Effector CD4-positive, alpha-beta T cell (primary cell): Measurements from ENCODE around the gene NCMAP. TPM values are rescaled to one million over a fixed set of nuclear protein-coding genes. Genes with fewer than 3 reads are reported as not detected.
A peak's percentile ranks its signal among the peaks of the same experiment; 100 is the strongest.
"Not testable (repeated sequence)": the region's sequence is repeated elsewhere in the genome, so short reads cannot be mapped to it uniquely, and the experiment has no call there.

ENCODE experiments used
- DNase-seq: peaks from one replicate; pipeline ENCODE4 v3.0.0-alpha.2; 2020
- total RNA-seq: gene quantifications from one replicate; lab custom pipeline; 2026; lab: John Stamatoyannopoulos, UW

The NCMAP gene, protein sequence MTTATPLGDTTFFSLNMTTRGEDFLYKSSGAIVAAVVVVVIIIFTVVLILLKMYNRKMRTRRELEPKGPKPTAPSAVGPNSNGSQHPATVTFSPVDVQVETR
- not detected for total RNA-seq

DNA sequence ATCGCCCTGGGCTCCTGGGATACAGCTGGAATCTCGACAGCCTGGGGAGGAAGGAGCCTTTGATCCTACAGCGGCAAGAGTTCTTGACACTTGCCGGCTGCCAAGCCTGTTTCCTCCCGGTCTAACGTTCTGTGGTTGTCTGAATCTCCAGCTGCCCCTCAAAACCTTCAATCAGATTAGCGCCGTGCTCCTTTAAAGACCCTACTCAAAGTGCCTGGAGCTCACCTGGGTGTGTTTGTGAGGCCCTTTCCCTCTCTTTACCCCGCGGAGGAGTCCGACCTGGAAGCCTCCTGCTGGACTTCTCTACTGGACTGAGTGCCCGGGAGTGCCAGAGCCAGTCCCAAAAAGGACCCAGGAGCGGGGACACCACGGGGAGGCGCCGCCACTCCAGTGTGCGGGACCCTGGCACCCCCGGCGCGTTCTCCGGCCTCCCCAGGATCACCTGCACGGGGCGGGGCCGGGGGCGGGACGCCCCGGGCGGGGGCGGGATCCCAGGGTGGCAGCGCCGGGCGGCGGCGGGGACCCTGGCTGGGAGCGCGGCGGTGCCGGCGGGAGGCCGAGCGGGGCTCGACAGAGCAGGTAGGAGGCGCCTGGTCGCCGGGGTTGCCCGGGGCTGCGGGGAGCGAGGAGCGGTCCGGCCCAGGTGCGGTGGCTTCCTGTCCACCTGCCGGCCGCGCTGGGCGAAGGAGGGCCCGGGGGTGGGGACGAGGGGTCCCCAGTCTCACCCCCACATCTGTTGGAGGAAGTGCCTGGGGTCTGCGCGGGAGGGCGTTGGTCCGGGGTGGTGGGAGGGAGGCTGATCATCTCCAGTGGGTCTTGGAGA lies at the start of gene NCMAP:
NCMAP (plus strand) TSS at position 497 of the 823 bp plus-strand sequence. CDS start 39,344 bp downstream, outside the sequence.
- DNase-seq: peak; percentile 39

DNA sequence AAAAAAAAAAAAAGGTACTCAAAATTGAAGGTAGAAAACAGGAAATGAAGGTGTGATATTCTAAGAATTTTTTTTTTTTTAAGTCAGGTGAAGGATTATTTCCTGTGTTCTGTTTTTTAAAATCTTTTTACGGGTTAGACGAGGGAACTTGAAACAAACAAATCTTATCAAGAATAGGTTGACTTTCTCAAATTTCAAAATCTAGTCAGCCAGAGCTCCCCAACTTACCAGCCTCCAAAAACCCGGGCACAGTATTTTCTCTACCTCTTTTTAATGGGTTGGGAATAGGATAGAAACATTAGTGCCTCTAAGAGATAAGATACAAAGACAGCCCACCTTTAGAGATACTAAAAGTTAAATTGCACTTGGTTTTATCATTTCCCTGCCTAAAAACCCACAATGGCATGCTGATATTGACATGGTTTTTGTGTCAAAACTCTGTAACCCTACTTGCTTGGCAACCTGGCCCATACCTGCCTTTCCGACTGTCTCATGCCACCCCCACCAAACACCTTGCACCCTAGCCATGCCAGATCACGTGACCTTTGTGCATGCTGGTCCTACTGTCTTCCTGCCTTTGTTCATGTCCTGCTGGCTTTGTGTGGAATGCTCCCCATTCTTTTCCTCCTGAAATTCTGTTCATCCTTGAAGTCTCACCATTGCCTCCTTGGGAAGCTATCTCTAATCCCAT lies 49.1 kb upstream of the NCMAP start:
- DNase-seq: peak; percentile 21

DNA sequence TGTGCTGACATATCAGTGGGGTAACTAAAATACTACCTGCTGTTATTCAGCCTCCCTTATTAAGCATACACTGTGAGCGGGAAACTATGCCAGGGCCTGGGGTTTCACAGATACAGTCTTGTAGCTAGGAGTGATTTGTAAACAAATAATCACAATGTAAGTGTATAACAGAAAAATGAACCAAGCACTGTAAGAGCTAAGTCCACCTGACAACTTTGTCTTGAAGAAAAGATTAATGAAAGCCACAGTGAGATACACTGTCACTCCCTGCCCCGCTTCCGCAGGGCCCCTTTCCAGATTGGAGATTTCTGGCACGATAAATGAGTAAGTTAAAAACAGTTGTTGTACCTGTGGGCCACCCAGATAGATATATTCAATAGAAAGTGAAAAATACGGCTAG lies 48.5 kb upstream of the NCMAP start:
- peak; percentile 39 for DNase-seq

DNA sequence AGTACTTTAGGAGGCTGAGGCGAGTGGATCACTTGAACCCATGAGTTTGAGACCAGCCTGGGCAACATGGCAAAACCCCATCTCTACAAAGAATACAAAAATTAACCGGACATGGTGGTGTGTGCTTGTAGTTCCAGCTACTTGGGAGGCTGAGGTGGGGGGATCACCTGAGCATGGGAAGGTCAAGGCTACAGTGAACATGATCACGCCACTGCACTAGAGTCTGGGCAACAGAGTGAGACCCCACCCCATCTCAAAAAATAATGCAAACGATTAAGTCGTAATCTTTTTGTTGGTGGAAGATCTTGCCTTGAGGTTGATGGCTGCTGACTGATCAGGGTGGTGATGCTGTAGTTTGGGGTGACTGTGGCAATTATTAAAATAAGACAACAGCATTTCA lies 47.0 kb upstream of the NCMAP start:
- no peak for DNase-seq

DNA sequence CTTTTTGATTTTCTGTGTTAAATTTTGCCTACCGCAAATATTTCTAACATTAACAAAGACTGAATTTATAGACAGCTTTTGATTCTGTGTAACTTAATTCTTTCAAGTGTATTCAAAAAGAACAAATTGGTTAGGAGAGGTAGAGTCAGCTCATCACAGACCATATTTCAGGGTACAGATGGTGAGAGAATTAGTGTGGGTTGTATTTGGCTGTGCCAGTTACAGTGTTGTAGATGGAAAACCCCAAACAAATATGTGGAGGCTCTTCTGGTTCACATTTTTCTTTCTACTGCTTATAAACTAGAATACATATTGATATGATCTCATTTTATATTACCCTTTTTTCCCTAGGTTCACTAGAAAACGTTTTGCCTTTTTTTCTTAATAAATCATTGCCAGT lies 42.2 kb upstream of the NCMAP start:
- DNase-seq: no peak

DNA sequence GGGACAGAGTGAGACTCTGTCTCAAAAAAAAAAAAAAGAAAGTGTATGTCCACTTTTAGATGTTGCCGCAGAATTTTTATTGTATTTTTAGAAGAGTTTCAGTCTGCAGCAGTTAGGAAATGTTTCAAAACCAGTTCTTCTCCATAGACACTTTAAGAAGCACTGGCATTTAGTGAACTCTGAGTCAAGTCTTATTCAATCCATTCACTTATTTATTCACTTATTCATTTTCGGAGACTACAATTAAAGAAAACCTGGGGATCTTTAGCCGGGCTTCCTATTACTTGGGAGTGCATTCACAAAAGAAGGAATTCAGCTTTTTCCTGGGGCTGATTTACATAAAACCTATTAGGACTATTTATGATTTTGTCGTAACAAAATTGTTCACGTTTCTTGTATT lies 40.9 kb upstream of the NCMAP start:
- no peak for DNase-seq

DNA sequence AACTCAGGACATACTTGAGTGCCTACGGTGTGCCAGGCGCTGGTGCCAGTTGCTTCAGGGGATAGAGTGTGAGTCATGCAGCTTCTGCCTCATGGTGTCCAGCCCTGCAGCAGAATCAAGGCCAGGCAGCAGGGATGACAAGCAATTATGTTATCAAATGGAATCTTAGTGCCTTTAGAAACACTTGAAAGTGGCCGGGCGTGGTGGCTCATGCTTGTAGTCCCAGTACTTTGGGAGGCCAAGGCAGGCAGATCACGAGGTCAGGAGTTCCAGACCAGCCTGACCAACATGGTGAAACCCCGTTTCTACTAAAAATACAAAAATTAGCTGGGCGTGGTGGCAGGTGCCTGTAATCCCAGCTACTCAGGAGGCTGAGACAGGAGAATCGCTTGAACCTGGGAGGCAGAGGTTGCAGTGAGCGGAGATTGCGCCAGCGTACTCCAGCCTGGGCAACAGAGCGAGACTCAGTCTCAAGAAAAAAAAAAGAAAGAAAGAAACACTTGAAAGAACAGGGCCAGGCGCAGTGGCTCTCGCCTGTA lies 40.1 kb upstream of the NCMAP start:
- not testable (repeated sequence) for DNase-seq

DNA sequence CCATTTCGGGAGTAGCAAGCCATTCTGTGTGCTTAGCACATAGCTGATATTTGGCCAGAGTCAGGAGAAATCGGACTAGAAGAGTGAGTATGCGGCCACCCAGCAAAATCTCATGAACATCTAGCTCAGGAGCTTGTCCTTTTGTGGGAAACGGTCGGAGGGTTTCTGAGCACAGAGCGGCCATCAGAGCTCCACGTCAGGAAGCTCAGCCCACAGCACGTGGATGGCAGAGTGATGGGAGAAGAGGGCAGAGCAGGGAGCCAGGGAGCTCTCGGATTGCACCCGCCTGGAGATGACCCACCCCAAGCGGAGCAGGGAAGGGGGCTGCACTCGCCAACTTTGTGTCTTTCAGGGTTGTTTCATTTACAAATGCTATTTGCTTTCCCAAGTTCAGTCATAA lies 39.4 kb upstream of the NCMAP start:
- no peak for DNase-seq

DNA sequence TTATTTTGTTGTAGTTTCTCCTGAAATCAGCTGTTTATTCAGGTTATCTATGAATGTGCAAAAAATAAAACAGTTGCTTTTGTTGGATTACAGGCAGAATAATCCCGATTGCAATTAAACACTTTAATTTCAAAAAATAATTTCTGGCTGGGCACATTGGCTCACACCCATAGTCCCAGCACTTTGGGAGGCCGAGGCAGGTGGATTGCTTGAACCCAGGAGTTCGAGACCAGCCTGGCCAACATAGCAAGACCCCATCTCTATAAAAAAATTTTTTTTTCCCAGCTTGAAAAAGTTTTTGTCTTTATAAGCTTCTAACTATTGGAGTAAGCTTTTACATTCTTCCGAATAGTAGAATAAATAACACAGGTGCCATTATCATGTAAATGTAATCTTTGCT lies 38.0 kb upstream of the NCMAP start:
- DNase-seq: no peak

DNA sequence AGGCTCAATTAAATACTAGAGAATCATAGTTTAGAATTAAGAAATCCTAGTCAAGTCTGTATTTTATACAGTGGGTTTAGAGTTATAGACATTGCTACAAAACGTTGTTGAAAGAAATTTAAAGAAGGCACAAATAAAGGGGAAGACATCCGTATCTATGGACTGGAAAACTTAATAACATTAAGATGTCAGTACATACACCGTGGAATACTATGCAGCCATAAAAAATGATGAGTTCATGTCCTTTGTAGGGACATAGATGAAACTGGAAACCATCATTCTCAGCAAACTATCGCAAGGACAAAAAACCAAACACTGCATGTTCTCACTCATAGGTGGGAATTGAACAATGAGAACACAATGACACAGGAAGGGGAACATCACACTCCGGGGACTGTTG lies 35.6 kb upstream of the NCMAP start:
- DNase-seq: not testable (repeated sequence)

DNA sequence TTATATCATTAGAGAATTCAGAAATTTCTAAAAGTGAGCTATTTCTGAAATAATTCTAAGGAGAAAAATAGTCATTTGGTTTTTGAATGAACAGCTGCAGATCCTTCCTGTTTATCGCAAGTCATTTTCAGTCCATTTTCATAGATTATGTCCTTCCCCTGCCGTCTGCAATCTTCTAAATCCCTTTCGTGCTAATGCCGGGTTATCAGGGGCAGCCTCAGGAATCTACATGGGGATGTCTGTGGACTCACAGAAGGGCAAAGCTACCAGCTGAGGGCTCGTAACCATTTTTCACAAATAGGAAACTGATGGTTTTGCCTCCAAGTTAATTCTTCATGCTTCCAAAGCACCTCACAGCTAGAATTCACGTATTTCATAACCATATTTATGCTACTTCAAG lies 30.3 kb upstream of the NCMAP start:
- no peak for DNase-seq

DNA sequence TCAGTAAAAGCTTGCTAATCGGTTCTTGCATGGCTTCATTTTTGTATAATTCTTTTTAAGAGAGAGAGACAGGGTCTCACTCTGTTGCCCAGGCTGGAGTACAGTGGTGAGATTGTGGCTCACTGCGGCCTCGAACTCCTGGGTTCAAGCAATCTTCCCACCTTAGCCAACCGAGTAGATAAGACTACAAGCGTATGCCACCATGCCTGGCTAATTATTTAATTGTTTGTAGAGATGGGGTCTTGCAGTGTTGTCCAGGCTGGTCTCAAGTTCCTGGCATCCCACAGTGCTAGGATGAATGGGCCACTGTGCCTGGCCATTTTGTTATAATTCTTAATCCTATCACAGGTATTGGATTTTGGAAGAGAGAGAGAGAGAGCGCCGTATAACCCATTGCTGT lies 29.8 kb upstream of the NCMAP start:
- DNase-seq: no peak

DNA sequence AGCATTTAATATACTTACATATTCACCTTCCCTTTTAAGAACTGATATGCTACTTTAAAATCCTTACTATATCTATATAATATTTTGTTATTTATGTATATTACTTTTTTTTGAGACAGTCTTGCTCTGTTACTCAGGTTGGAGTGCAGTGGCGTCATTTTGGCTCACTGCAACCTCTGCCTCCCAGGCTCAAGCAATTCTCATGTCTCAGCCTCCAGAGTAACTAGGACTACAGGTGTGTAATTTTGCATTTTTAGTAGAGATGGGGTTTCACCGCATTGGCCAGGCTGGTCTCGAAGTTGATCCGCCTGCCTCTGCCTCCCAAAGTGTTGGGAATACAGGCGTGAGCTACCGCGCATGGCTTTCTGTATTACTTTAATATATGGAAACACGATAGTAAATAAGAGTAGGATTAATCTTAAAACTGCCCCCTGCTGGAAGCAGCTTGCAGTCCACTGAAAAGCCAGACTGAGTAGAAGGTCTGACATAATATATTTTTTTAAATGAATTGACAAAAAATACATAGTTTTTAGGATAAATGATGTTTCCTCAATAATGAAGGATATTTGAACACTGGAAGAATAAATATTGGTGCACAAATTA lies 28.8 kb upstream of the NCMAP start:
- peak; percentile 25 for DNase-seq

DNA sequence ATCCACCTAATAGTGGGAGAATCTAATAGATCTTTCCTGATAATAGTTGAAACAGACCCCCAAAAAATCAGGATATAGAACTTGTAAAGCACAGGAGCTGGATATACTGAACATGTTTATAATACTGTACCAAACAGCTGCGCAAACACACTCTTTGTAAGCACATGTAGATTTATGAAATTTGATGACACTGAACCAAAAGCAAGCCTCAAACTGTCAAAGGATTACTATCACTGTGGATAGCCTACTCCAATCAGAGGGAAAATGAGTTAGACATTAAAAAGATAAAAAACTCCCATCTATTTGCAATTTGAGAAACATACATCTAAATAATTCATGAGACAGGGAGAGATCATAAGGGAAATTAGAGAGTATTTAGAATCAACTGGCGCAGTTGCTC lies 27.1 kb upstream of the NCMAP start:
- no peak for DNase-seq

DNA sequence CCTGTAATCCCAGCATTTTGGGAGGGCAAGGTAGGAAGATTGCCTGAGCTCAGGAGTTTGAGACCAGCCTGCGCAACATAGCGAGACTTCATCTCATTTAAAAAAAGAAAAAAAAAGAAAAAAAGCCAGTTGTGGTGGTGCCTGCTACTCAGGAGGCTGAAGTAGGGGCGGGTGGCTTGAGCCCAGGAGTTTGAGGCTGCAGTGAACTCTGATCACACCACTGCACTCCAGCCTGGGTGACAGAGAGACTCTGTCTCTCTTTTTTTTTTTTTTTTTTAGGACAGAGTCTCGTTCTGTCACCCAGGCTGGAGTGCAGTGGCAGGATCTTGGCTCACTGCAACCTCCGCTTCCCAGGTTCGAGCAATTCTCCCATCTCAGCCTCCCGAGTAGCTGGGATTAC lies 26.6 kb upstream of the NCMAP start:
- not testable (repeated sequence) for DNase-seq

DNA sequence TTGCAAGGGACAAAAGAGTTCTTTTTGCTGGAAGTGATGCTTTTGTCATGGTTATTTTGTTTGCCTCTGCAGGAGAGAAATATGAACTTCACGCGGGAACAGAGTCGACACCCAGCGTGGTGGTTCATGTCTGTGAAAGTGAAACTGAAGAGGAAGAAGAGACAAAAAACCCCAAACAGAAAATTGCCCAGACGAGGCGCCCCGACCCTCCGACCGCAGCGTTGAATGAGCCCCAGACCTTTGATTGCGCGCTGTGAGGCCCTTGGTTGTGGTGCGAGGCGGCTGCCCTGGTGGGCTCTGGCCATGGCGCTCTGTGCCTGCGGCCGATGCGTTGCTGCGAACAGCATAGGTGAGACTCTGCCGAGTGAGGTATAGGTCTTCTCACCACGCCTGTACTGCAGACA lies 20.9 kb upstream of the NCMAP start:
- peak; percentile 71 for DNase-seq

DNA sequence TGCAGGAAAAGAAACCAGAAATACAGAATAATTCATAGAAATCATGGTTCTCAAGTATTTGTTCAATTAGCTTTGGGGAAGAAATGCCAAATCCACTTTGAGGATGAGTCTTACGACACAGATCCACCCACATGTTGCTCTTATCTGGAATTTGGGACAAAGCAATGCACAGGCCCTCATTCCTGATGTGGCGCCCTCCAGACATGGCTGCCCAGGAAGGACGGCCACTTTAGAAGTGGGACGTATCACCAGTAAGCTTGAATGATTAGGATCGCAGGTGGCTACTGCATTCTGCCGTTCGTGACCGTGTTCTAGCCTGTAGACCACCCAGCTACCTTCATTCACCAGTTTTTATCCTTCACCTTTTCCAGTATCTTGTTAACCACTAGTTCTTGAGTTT lies 20.1 kb upstream of the NCMAP start:
- no peak for DNase-seq

DNA sequence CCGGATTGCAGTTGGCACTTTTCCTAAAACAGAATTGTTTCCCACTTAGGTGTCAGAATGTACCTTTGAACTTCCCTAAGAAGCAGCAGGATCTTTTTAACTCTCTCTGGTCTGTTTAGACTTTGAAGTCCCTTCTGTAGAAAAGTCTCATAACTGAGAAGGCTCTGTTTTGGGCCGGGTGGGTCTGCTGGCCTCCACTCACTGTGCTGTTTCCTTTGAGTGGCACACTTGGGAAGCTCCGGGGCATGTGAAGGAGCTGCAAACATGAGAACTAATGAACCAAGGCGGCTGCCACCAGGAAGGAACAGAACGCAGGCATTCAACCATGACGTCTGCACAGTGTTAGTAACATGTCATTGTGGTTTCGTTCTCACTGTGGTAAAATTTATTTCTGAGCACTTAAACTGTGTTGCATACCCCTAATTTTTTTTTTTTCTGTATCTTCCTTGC lies 19.5 kb upstream of the NCMAP start:
- DNase-seq: peak; percentile 77

DNA sequence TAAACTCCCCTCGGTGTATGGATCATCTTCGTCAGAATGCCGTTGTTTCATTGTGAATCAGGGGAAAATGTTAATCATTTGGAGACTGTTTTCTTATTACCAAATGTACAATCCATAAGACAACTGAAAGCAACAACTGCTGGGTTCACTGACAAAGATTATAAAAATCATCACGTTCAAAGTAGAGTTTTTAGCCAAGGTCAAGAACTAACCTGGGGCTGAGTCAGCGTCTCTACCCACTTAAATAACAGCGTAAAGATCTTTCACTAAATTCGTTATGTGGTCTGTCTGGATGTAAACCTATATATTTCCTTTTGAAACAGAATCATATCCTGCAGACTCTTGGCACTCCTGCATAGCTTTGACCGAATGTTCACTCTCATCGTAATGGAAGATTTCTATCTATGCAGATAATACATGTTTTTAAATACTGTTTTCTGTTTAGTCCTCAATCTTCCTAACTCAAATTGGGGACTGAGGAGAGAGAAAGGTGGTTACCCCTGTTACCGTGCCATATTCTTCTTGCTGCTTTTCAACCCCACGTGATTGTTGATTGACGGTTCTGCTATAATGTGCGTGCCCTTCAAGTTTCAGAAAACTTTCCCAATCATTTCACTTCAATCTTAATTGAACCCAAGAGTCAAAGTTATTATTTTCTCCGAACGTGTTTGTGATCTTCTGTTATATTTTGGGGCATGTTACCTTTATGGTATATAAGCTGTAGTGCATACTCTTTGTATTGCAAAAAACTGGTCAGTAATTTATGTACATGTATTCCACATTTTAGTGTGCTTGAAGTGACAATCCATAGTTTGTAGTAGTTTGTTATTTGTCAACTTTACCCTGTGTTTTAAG lies 15.6 kb upstream of the NCMAP start:
- DNase-seq: no peak

DNA sequence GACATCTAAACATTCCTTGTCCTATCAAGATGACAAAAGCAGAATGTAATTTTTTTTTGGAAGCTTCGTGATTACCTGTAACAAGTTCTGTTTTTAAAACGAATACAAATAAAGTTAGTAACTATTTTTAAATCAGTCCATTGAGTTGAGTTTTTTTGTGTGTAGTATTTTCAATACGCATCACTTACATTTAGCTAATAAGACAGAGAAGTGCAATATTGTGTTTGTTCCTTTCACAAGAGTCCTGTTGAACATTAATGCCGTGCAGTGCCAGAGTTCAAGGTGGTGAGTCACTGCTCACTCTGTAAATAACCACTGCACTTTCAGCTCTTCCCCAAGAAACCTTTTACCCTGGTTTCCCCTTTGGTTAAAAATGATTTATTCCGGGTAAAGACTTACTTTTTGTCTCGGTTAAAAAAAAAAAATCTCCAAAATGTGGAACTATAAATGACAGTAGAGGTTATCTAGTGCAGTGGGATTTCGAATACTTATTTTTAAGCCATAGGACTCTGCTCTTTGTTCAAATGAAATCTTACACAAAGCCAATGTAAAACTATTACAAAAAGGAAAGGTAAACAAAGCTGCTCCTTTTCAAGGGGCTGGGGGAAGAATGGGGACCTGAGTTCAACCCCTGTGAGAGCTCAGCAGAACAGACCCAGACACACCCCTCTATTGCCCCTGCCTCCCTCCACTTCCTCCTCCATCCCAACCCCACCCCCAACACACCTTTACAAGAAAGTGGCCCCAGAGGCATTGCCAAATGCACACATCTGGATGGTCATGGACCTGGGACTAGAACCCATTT lies 14.8 kb upstream of the NCMAP start:
- DNase-seq: peak; percentile 12

DNA sequence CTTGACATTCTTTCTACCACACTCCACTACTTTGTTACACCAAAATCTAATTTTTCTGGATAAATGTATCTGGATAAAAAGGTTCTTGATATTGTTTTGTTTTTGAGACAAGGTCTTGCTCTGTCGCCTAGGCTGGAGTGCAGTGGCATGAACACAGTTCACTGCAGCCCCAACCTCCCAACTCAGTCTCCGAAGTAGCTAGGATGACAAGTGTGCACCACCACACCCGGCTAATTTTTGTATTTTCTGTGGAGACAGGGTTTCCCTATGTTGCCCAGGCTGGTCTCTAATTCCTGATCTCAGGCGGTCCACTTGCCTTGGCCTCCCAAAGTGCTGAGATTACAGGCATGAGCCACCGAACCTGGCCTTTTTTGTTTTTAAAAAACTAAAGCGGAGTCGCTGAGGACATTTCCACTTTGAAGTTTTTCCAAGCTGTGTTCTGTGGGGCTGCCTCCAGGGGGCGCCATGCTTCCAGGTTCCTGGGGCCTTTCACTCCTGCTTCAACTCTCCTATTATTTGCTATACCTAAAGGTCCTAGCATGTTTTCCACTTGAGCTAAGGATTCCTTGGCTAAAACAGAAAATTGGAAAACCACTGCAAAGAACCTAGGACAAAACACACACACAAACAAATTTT lies 14.1 kb upstream of the NCMAP start:
- no peak for DNase-seq
